ENCODE data around the gene THRAP3. TPM values are rescaled to one million over a fixed set of nuclear protein-coding genes. Genes with fewer than 3 reads are reported as not detected.

The THRAP3 gene
- total RNA-seq, 4 donors from 2014 or later = 64.1 to 102 (median 76.9) TPM

- DNase-seq (ENCODE audit: low spot score in 2 of 2) = no peak
- TF ChIP-seq, protein P1, sequence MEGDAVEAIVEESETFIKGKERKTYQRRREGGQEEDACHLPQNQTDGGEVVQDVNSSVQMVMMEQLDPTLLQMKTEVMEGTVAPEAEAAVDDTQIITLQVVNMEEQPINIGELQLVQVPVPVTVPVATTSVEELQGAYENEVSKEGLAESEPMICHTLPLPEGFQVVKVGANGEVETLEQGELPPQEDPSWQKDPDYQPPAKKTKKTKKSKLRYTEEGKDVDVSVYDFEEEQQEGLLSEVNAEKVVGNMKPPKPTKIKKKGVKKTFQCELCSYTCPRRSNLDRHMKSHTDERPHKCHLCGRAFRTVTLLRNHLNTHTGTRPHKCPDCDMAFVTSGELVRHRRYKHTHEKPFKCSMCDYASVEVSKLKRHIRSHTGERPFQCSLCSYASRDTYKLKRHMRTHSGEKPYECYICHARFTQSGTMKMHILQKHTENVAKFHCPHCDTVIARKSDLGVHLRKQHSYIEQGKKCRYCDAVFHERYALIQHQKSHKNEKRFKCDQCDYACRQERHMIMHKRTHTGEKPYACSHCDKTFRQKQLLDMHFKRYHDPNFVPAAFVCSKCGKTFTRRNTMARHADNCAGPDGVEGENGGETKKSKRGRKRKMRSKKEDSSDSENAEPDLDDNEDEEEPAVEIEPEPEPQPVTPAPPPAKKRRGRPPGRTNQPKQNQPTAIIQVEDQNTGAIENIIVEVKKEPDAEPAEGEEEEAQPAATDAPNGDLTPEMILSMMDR (IDR thresholded peaks at IDR 0.05) = no peak
- TF ChIP-seq POLR2A (IDR thresholded peaks at IDR 0.05) = no peak
- WGBS, 2 donors = 81 to 82% methylated on average over 2 of the region's 2 CpGs
- no peak overlapping the region for H3K4me3 ChIP-seq (ENCODE audit: low read depth, poor library complexity, severe bottlenecking)
- intact Hi-C loops (cut with DNase I; ENCODE audit: low total_unique reads) = no loop called here
These were observed 72.8 kb downstream of the THRAP3 start for GRCh38 chr1:36297062-36297461.

- 90 to 96% methylated on average over 5 of the region's 5 CpGs for WGBS, 2 donors
- TF ChIP-seq POLR2A (IDR thresholded peaks at IDR 0.05) = no peak
- TF ChIP-seq, protein P1 (IDR thresholded peaks at IDR 0.05) = no peak
- no peak overlapping the region for H3K4me3 ChIP-seq (ENCODE audit: low read depth, poor library complexity, severe bottlenecking)
- DNase-seq (ENCODE audit: low spot score in 2 of 2) = peak in 1 of 2 donors; percentile 61
- intact Hi-C loops (cut with DNase I; ENCODE audit: low total_unique reads) = no loop called here
These were observed 74.4 kb downstream of the THRAP3 start for GRCh38 chr1:36298640-36299039.

DNA sequence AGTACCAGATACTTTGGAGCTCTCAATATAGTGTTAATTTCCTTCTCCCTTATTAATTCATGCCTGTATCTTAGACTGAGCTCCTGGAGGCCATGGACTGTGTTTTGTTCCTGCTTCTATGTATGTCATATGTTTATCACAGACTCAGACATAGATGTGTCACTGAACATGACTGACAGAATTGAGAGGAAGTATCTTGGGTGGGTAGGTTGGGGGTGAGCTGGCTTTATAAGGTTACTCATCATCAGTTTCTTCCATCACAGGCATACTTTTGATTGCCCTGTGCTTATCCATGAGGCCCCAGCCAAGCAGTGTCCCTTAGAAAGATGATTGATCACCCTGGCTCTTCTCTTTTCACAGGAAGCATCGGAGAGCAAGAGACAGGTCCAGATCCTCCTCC is 76.3 kb downstream of the THRAP3 start:
- intact Hi-C loops (cut with DNase I; ENCODE audit: low total_unique reads) = no loop called here
- peak in 1 of 2 donors; percentile 28 for DNase-seq (ENCODE audit: low spot score in 2 of 2)
- no peak for TF ChIP-seq POLR2A (IDR thresholded peaks at IDR 0.05)
- TF ChIP-seq, protein P1 (IDR thresholded peaks at IDR 0.05) = no peak
- H3K4me3 ChIP-seq (ENCODE audit: low read depth, poor library complexity, severe bottlenecking) = no peak overlapping the region
- WGBS, 2 donors = 76 to 77% methylated on average over 1 of the region's 1 CpG

- TF ChIP-seq, protein P1 (IDR thresholded peaks at IDR 0.05) = no peak
- no peak for TF ChIP-seq POLR2A (IDR thresholded peaks at IDR 0.05)
- no peak overlapping the region for H3K4me3 ChIP-seq (ENCODE audit: low read depth, poor library complexity, severe bottlenecking)
- 64 to 67% methylated on average over 1 of the region's 1 CpG for WGBS, 2 donors
- DNase-seq (ENCODE audit: low spot score in 2 of 2) = no peak
- intact Hi-C loops (cut with DNase I; ENCODE audit: low total_unique reads) = no loop called here
These were observed 77.0 kb downstream of the THRAP3 start for GRCh38 chr1:36301220-36301619.

DNA sequence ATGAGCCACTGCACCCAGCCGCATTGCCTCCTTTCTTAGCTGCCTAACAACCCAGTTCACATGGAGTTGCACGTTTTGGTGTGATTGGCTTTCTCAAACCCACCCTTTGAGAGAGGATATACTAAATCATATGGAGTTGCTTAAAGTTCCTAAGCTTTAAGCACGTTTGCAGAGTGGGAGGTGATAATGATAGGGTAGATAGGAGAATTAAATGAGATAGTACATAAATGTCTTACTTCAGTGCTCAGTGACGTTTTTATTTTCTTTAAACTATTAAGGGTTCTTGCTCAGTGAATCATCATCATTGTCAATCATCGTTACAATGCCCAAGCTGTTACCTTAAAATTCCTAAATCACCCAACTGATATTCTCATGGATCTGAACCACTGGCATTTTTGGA is 79.0 kb downstream of the THRAP3 start:
- DNase-seq (ENCODE audit: low spot score in 2 of 2) = no peak
- H3K4me3 ChIP-seq (ENCODE audit: low read depth, poor library complexity, severe bottlenecking) = no peak overlapping the region
- intact Hi-C loops (cut with DNase I; ENCODE audit: low total_unique reads) = no loop called here
- no peak for TF ChIP-seq POLR2A (IDR thresholded peaks at IDR 0.05)
- TF ChIP-seq, protein P1 (IDR thresholded peaks at IDR 0.05) = no peak
- WGBS, 2 donors = 70 to 75% methylated on average over 5 of the region's 5 CpGs

DNA sequence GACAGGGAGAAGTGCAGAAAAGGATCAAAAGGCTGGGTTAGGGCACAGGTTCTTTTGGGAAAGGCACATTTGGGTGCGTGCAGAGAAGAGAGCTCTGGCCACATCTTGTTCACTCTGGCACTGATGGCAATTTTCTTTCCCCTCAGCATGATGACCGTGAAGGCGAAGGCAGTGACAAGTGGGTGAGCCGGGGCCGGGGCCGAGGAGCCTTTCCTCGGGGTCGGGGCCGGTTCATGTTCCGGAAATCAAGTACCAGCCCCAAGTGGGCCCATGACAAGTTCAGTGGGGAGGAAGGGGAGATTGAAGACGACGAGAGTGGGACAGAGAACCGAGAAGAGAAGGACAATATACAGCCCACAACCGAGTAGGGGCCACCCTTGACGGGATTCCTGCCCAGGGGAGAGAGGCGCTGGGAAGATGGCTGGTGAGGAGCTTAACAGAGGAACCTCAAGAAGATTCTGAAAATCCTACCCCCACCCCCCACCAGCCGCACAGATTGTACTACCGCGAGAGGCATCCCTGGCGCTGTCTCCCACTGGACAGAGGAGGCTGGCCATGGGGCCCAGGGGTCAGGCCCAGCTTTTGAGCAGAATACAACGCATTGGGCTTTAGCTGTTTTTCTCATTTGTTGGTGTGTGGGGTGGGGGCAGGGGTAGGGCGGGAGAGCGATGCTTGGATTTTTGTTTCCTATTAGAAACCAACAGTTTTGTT is 79.6 kb downstream of the THRAP3 start:
- H3K4me3 ChIP-seq (ENCODE audit: low read depth, poor library complexity, severe bottlenecking) = no peak overlapping the region
- no peak for TF ChIP-seq POLR2A (IDR thresholded peaks at IDR 0.05)
- intact Hi-C loops (cut with DNase I; ENCODE audit: low total_unique reads) = no loop called here
- peak in 1 of 2 donors; percentile 85 for DNase-seq (ENCODE audit: low spot score in 2 of 2)
- WGBS, 2 donors = 91 to 92% methylated on average over 23 of the region's 23 CpGs

All from lower leg skin (tissue), 4 donors.